Osteoblast (primary cell): ENCODE data around the gene BBX. TPM values are rescaled to one million over a fixed set of nuclear protein-coding genes. Genes with fewer than 3 reads are reported as not detected.

Experiments
- DNase-seq: peaks from one replicate; pipeline ENCODE4 v3.0.0; 2011; ENCODE audit warnings: low spot score, mixed read lengths; ENCODE audit not compliant: insufficient read length; ENCODE audit errors: missing footprints
- H2AFZ ChIP-seq: 2 replicates; pipeline ENCODE4 v1.6.0; 2011; ENCODE audit warnings: mild to moderate bottlenecking, low read length
- H3K27ac ChIP-seq: 2 replicates; pipeline ENCODE4 v1.5.1; 2011; ENCODE audit warnings: mild to moderate bottlenecking, low read depth, low read length, moderate library complexity
- H3K27me3 ChIP-seq: 2 replicates; pipeline ENCODE4 v1.6.0; 2012; ENCODE audit warnings: mild to moderate bottlenecking, control low read depth, inconsistent platforms, low read length, moderate library complexity; ENCODE audit not compliant: insufficient read depth
- H3K36me3 ChIP-seq: 2 replicates; pipeline ENCODE4 v1.5.1; 2011; ENCODE audit warnings: mild to moderate bottlenecking, low read length, control low read depth, moderate library complexity; ENCODE audit not compliant: insufficient read depth
- H3K4me1 ChIP-seq: 2 replicates; pipeline ENCODE4 v1.5.1; 2011; ENCODE audit warnings: mild to moderate bottlenecking, low read length, control low read depth, moderate library complexity; ENCODE audit not compliant: insufficient read depth
- H3K4me2 ChIP-seq: 2 replicates; pipeline ENCODE4 v1.6.0; 2011; ENCODE audit warnings: mild to moderate bottlenecking, low read length; ENCODE audit not compliant: insufficient read depth
- H3K4me3 ChIP-seq: fragments of 200-600 bp; sonication (generic); 3 replicates; pipeline ENCODE4 v1.5.1; 2012; ENCODE audit warnings: mild to moderate bottlenecking, low read length, inconsistent platforms; ENCODE audit not compliant: insufficient read depth
- H3K79me2 ChIP-seq: 2 replicates; pipeline ENCODE4 v1.6.0; 2012; ENCODE audit warnings: mild to moderate bottlenecking, low read length, control low read depth, inconsistent platforms; ENCODE audit not compliant: insufficient read depth
- H3K9me3 ChIP-seq: 2 replicates; pipeline ENCODE4 v1.5.1; 2011; ENCODE audit warnings: low read depth, low read length, control low read depth
- H4K20me1 ChIP-seq: 2 replicates; pipeline ENCODE4 v1.6.0; 2012; ENCODE audit warnings: mild to moderate bottlenecking, low read length, control low read depth; ENCODE audit not compliant: insufficient read depth
- CTCF ChIP-seq: IDR thresholded peaks from 2 replicates; pipeline ENCODE4 v1.5.1; 2011; ENCODE audit warnings: mild to moderate bottlenecking, low read depth, low read length, moderate library complexity; ENCODE audit errors: extremely low read depth
- total RNA-seq: library from RNA; depleted of rRNA; stranded (reverse); fragments of >200 nt; gene quantifications from 2 replicates; pipeline ENCODE4 v1.2.3, GENCODE V29; 2012

Gene BBX
- total RNA-seq, 1 donor: 66.6 TPM

GRCh38 chr3:107493134-107493533 is 29.6 kb upstream of the BBX start:
- DNase-seq: no peak
- Histone ChIP-seq H3K36me3 (no peaks in the 10 kb centered on the region), H3K79me2 (no peaks in the 10 kb centered on the region), H3K9me3 (no peaks in the 10 kb centered on the region), H3K27me3 (no peaks in the 10 kb centered on the region), H3K4me3 (no peak overlapping the region), H2AFZ (no peak overlapping the region), H3K4me1 (no peaks in the 10 kb centered on the region), H4K20me1 (no peaks in the 10 kb centered on the region), H3K4me2 (no peak overlapping the region), H3K27ac (no peak overlapping the region)
- TF ChIP-seq CTCF: no peak

- DNase-seq: no peak
- Histone ChIP-seq H3K4me2 (no peak overlapping the region), H3K4me3 (no peak overlapping the region), H3K79me2 (no peaks in the 10 kb centered on the region), H3K27ac (no peak overlapping the region), H4K20me1 (no peaks in the 10 kb centered on the region), H3K27me3 (no peaks in the 10 kb centered on the region), H3K4me1 (no peaks in the 10 kb centered on the region), H2AFZ (no peak overlapping the region), H3K36me3 (no peaks in the 10 kb centered on the region), H3K9me3 (no peaks in the 10 kb centered on the region)
- TF ChIP-seq CTCF: no peak
Observed at GRCh38 chr3:107496855-107497254, 25.9 kb upstream of the BBX start.

- no peak overlapping the region for H3K4me2 ChIP-seq
- H3K36me3 ChIP-seq: no peaks in the 10 kb centered on the region
- H3K4me3 ChIP-seq: no peak overlapping the region
- no peaks in the 10 kb centered on the region for H3K4me1 ChIP-seq
- no peak overlapping the region for H2AFZ ChIP-seq
- H3K27ac ChIP-seq: no peak overlapping the region
- no peaks in the 10 kb centered on the region for H3K79me2 ChIP-seq
- no peak for DNase-seq
- no peaks in the 10 kb centered on the region for H3K9me3 ChIP-seq
- no peaks in the 10 kb centered on the region for H4K20me1 ChIP-seq
- no peaks in the 10 kb centered on the region for H3K27me3 ChIP-seq
- no peak for TF ChIP-seq CTCF
Observed at GRCh38 chr3:107498646-107499045, 24.1 kb upstream of the BBX start.

DNA sequence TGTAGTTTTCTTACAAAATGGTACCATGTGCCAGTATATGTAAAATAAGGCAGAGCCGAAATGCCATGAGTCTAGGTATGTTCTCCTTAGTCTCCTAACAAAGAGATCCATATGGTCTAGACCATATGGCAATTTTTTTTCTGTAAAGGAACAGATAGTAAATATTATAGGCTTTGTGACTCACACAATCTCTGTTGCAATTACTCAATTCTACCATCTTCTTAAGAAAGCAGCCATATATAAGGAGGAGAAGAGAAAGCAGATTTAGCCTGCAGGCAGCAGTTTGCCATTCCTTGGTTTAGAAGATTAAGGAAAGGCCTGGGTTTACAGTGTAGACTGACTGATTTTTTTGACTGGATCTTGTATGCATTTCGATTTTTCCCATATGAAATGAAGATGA is 16.3 kb upstream of the BBX start:
- H3K79me2 ChIP-seq: no peaks in the 10 kb centered on the region
- no peaks in the 10 kb centered on the region for H4K20me1 ChIP-seq
- TF ChIP-seq CTCF: no peak
- no peaks in the 10 kb centered on the region for H3K36me3 ChIP-seq
- DNase-seq: no peak
- no peak overlapping the region for H2AFZ ChIP-seq
- H3K27me3 ChIP-seq: peaks cover 8% of the 10 kb centered on the region
- H3K4me2 ChIP-seq: no peak overlapping the region
- H3K4me1 ChIP-seq: no peaks in the 10 kb centered on the region
- H3K4me3 ChIP-seq: no peak overlapping the region
- H3K9me3 ChIP-seq: no peaks in the 10 kb centered on the region
- no peak overlapping the region for H3K27ac ChIP-seq
